ENCODE results near the gene KLHL7.

KLHL7 gene

GRCh38 chr7:23200331-23200730, 94.7 kb downstream of the KLHL7 start:
- Histone ChIP-seq H3K4me3 (ENCODE audit: low read depth, low read length) (no peak overlapping the region), H3K27me3 (ENCODE audit: insufficient read depth, low read length) (no peaks in the 10 kb centered on the region), H3K79me2 (ENCODE audit: control insufficient read depth, insufficient read depth, low read length, unreplicated experiment) (no peaks in the 10 kb centered on the region), H3K4me1 (ENCODE audit: control insufficient read depth, insufficient read depth, low read length, unreplicated experiment) (no peaks in the 10 kb centered on the region), H3K36me3 (ENCODE audit: insufficient read depth, low read length) (0 out of 2 replicates have a peak, but pooled peaks cover 5% of the 10 kb centered on the region), H3K27ac (ENCODE audit: low read depth, low read length) (no peak overlapping the region), H2AFZ (ENCODE audit: low read length, unreplicated experiment) (no peak overlapping the region)

- Histone ChIP-seq H3K4me3 (ENCODE audit: low read depth, low read length) (no peak overlapping the region), H3K4me1 (ENCODE audit: control insufficient read depth, insufficient read depth, low read length, unreplicated experiment) (no peaks in the 10 kb centered on the region), H3K27me3 (ENCODE audit: insufficient read depth, low read length) (no peaks in the 10 kb centered on the region), H3K36me3 (ENCODE audit: insufficient read depth, low read length) (0 out of 2 replicates have a peak, but pooled peaks cover 2% of the 10 kb centered on the region), H3K27ac (ENCODE audit: low read depth, low read length) (no peak overlapping the region), H3K79me2 (ENCODE audit: control insufficient read depth, insufficient read depth, low read length, unreplicated experiment) (no peaks in the 10 kb centered on the region), H2AFZ (ENCODE audit: low read length, unreplicated experiment) (no peak overlapping the region)
Measured at GRCh38 chr7:23204241-23204640, 98.7 kb downstream of the KLHL7 start.

DNA sequence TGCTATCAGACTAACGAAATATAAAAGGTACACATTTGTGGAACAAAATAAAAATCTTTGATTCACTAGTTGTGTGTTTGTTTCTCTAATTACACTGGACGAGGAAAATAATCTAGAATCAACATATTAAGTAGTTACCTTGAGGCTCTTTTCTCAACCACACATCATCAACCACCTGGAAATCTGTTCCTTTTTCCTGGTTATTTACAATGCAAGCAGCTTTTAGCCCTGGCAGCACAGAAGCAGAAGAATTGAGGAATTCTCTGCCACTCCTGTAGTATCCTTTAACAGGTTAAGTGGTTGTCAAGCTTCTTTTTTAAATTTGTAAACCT, 100.0 kb downstream of the KLHL7 start:
- H3K36me3 ChIP-seq (ENCODE audit: insufficient read depth, low read length): 0 out of 2 replicates have a peak, but pooled peaks cover 2% of the 10 kb centered on the region
- no peaks in the 10 kb centered on the region for H3K79me2 ChIP-seq (ENCODE audit: control insufficient read depth, insufficient read depth, low read length, unreplicated experiment)
- H3K27me3 ChIP-seq (ENCODE audit: insufficient read depth, low read length): no peaks in the 10 kb centered on the region
- no peak overlapping the region for H3K4me3 ChIP-seq (ENCODE audit: low read depth, low read length)
- no peaks in the 10 kb centered on the region for H3K4me1 ChIP-seq (ENCODE audit: control insufficient read depth, insufficient read depth, low read length, unreplicated experiment)
- no peak overlapping the region for H2AFZ ChIP-seq (ENCODE audit: low read length, unreplicated experiment)
- no peak overlapping the region for H3K27ac ChIP-seq (ENCODE audit: low read depth, low read length)

DNA sequence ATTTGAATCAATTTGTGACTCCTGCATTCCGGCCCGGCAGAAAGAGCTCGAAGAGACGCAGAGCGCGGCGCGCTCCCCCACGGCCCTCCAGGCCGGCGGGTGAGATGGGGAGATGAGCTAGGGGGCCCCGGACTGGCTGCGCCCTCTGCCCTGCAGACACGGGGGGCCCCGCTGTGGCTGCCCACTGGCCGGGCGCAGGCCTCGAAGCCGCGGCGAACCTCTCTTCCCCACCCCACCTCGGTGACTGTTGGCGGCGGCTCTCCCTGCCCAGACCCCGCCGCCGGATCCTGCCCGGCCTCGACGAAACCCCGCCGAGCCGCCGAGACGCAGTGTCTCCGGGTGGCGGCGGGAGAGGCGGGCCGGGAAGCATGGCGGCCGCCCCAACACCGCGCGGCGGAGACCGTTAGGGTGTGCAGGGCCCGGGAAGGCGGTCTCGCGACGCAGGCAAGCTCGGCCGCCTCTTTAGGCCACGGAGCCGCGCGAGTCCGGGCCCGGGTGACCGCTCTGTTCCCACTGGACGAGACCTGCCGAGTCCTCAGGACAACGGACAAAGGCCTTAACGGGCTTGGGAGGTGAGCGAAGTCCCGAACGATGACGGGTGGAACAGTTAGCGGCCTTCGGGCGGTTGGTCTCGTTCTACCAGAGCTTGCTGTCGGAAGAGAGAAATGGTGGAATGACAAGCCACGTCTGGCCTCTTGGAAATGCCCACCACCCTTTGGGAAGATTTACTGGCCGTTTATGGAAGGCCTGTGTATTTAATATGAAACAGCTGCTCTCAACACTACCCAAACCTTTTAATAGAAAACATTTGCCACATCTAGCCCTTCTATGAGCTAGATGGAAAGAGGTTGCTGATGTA, 100.6 kb downstream of the KLHL7 start:
- H2AFZ ChIP-seq (ENCODE audit: low read length, unreplicated experiment): no peak overlapping the region

GRCh38 chr7:23207021-23207420, 101.4 kb downstream of the KLHL7 start:
- no peaks in the 10 kb centered on the region for H3K4me1 ChIP-seq (ENCODE audit: control insufficient read depth, insufficient read depth, low read length, unreplicated experiment)

More for the DNA sequence above, 100.6 kb downstream of the KLHL7 start:
- Histone ChIP-seq H3K79me2 (ENCODE audit: control insufficient read depth, insufficient read depth, low read length, unreplicated experiment) (no peaks in the 10 kb centered on the region), H3K27ac (ENCODE audit: low read depth, low read length) (no peak overlapping the region), H3K27me3 (ENCODE audit: insufficient read depth, low read length) (no peaks in the 10 kb centered on the region), H3K4me3 (ENCODE audit: low read depth, low read length) (no peak overlapping the region), H3K4me1 (ENCODE audit: control insufficient read depth, insufficient read depth, low read length, unreplicated experiment) (no peaks in the 10 kb centered on the region), H3K36me3 (ENCODE audit: insufficient read depth, low read length) (0 out of 2 replicates have a peak, but pooled peaks cover 2% of the 10 kb centered on the region)

DNA sequence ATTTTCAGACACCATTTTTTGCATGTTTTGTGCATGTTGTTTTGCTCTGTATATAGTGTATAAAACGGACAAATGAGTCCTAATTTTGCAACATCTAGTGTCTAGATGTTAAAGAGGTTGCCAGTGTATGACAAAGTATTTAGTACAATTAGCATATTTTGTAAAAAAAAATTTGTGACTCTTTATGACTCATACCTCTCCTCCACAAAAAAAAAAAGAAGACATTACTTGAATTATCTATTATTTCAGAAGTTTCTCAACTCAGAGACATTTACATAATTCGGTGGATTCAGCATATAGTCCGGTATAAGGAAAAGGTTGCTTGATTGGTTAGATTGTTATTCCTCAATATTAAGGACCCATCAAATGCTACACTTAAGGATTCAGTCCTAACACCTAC, 102.3 kb downstream of the KLHL7 start:
- Histone ChIP-seq H3K79me2 (ENCODE audit: control insufficient read depth, insufficient read depth, low read length, unreplicated experiment) (no peaks in the 10 kb centered on the region), H3K27me3 (ENCODE audit: insufficient read depth, low read length) (no peaks in the 10 kb centered on the region), H3K36me3 (ENCODE audit: insufficient read depth, low read length) (0 out of 2 replicates have a peak, but pooled peaks cover 2% of the 10 kb centered on the region), H2AFZ (ENCODE audit: low read length, unreplicated experiment) (no peak overlapping the region), H3K27ac (ENCODE audit: low read depth, low read length) (no peak overlapping the region), H3K4me3 (ENCODE audit: low read depth, low read length) (no peak overlapping the region), H3K4me1 (ENCODE audit: control insufficient read depth, insufficient read depth, low read length, unreplicated experiment) (no peaks in the 10 kb centered on the region)

More at GRCh38 chr7:23207021-23207420, 101.4 kb downstream of the KLHL7 start:
- 0 out of 2 replicates have a peak, but pooled peaks cover 2% of the 10 kb centered on the region for H3K36me3 ChIP-seq (ENCODE audit: insufficient read depth, low read length)
- no peaks in the 10 kb centered on the region for H3K79me2 ChIP-seq (ENCODE audit: control insufficient read depth, insufficient read depth, low read length, unreplicated experiment)
- H3K27me3 ChIP-seq (ENCODE audit: insufficient read depth, low read length): no peaks in the 10 kb centered on the region
- H2AFZ ChIP-seq (ENCODE audit: low read length, unreplicated experiment): no peak overlapping the region
- H3K4me3 ChIP-seq (ENCODE audit: low read depth, low read length): no peak overlapping the region
- H3K27ac ChIP-seq (ENCODE audit: low read depth, low read length): no peak overlapping the region

- Histone ChIP-seq H3K27me3 (ENCODE audit: insufficient read depth, low read length) (no peaks in the 10 kb centered on the region), H3K79me2 (ENCODE audit: control insufficient read depth, insufficient read depth, low read length, unreplicated experiment) (no peaks in the 10 kb centered on the region), H3K4me1 (ENCODE audit: control insufficient read depth, insufficient read depth, low read length, unreplicated experiment) (no peaks in the 10 kb centered on the region), H2AFZ (ENCODE audit: low read length, unreplicated experiment) (no peak overlapping the region), H3K36me3 (ENCODE audit: insufficient read depth, low read length) (0 out of 2 replicates have a peak, but pooled peaks cover 2% of the 10 kb centered on the region), H3K27ac (ENCODE audit: low read depth, low read length) (no peak overlapping the region), H3K4me3 (ENCODE audit: low read depth, low read length) (no peak overlapping the region)
Measured at GRCh38 chr7:23208316-23208715, 102.7 kb downstream of the KLHL7 start.

DNA sequence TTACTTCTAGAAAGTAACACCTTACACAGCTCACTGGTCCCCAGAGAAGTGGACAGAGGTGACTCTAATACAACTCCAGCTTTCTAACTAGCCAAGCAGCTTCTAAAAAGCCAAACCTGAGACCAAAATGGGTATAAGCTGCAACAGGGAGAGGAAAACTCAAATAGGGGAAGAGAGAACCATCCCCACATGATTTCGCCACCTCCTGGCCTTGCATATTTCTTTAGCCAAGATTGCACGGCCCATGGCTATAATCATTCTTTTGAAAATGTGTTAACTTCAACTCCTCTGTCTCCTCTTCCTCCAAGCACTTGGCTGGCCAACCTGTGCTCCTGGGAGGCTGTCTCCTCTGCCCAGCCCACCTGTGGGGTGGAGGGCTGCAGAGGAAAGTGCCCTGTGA, 104.9 kb downstream of the KLHL7 start:
- no peak overlapping the region for H2AFZ ChIP-seq (ENCODE audit: low read length, unreplicated experiment)
- no peak overlapping the region for H3K4me3 ChIP-seq (ENCODE audit: low read depth, low read length)
- H3K36me3 ChIP-seq (ENCODE audit: insufficient read depth, low read length): no peaks in the 10 kb centered on the region
- no peaks in the 10 kb centered on the region for H3K27me3 ChIP-seq (ENCODE audit: insufficient read depth, low read length)
- H3K27ac ChIP-seq (ENCODE audit: low read depth, low read length): no peak overlapping the region
- H3K4me1 ChIP-seq (ENCODE audit: control insufficient read depth, insufficient read depth, low read length, unreplicated experiment): no peaks in the 10 kb centered on the region
- no peaks in the 10 kb centered on the region for H3K79me2 ChIP-seq (ENCODE audit: control insufficient read depth, insufficient read depth, low read length, unreplicated experiment)

DNA sequence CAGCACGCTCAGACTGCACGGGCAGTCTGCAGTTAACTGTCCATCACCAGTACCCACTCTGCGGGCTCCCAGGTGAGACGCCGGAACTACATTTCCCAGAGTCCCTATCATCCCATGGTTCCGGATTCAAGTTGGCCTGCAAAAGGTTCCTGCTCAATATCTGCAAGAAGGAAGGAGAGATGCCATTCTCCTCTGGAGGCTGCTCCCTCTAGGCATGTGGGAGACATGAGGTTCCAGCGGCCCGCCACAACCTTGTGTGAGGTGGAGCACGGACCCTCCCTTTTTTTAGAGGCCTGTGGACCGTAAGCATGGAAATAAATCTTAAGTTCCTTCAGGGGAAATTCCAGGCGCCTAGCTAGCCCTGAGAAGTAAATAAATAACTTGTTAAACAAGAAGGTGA, 106.0 kb downstream of the KLHL7 start:
- Histone ChIP-seq H3K27me3 (ENCODE audit: insufficient read depth, low read length) (no peaks in the 10 kb centered on the region), H3K27ac (ENCODE audit: low read depth, low read length) (no peak overlapping the region), H3K36me3 (ENCODE audit: insufficient read depth, low read length) (no peaks in the 10 kb centered on the region), H3K79me2 (ENCODE audit: control insufficient read depth, insufficient read depth, low read length, unreplicated experiment) (no peaks in the 10 kb centered on the region), H3K4me3 (ENCODE audit: low read depth, low read length) (no peak overlapping the region), H3K4me1 (ENCODE audit: control insufficient read depth, insufficient read depth, low read length, unreplicated experiment) (no peaks in the 10 kb centered on the region), H2AFZ (ENCODE audit: low read length, unreplicated experiment) (no peak overlapping the region)

DNA sequence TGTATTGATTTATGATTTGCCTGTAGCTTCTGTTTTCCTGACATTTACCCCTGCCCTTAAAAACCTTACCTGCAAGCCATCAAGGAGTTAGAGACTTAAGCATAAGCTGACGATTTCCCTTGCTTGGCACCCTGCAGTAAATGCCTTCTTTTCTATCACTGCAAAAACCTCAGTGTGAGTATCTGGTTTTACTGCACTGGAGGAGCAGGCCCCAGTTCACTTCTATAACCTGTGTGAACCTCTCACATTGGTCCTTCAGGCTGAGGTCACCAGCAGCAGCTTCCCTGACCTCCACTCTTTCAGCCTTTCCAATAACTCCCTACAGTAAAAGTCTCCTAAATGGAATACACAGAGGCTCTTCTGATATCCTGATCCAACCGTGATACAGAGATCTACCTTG, 106.8 kb downstream of the KLHL7 start:
- Histone ChIP-seq H3K79me2 (ENCODE audit: control insufficient read depth, insufficient read depth, low read length, unreplicated experiment) (no peaks in the 10 kb centered on the region), H3K4me1 (ENCODE audit: control insufficient read depth, insufficient read depth, low read length, unreplicated experiment) (no peaks in the 10 kb centered on the region), H3K27me3 (ENCODE audit: insufficient read depth, low read length) (no peaks in the 10 kb centered on the region), H3K36me3 (ENCODE audit: insufficient read depth, low read length) (no peaks in the 10 kb centered on the region), H2AFZ (ENCODE audit: low read length, unreplicated experiment) (no peak overlapping the region), H3K27ac (ENCODE audit: low read depth, low read length) (no peak overlapping the region), H3K4me3 (ENCODE audit: low read depth, low read length) (no peak overlapping the region)

- Histone ChIP-seq H3K27ac (ENCODE audit: low read depth, low read length) (no peak overlapping the region), H3K4me3 (ENCODE audit: low read depth, low read length) (no peak overlapping the region), H3K4me1 (ENCODE audit: control insufficient read depth, insufficient read depth, low read length, unreplicated experiment) (no peaks in the 10 kb centered on the region), H3K27me3 (ENCODE audit: insufficient read depth, low read length) (no peaks in the 10 kb centered on the region), H3K36me3 (ENCODE audit: insufficient read depth, low read length) (no peaks in the 10 kb centered on the region), H2AFZ (ENCODE audit: low read length, unreplicated experiment) (no peak overlapping the region), H3K79me2 (ENCODE audit: control insufficient read depth, insufficient read depth, low read length, unreplicated experiment) (no peaks in the 10 kb centered on the region)
Measured at GRCh38 chr7:23212841-23213240, 107.3 kb downstream of the KLHL7 start.
